GM15510 (cell line): ENCODE results near the gene FOXF2.

Experiments
- POLR2A ChIP-seq: IDR thresholded peaks from 3 replicates; pipeline ENCODE4 v1.6.1; 2011; ENCODE audit warnings: borderline replicate concordance; ENCODE audit not compliant: insufficient read length; ENCODE audit errors: extremely low read depth

Gene FOXF2

DNA sequence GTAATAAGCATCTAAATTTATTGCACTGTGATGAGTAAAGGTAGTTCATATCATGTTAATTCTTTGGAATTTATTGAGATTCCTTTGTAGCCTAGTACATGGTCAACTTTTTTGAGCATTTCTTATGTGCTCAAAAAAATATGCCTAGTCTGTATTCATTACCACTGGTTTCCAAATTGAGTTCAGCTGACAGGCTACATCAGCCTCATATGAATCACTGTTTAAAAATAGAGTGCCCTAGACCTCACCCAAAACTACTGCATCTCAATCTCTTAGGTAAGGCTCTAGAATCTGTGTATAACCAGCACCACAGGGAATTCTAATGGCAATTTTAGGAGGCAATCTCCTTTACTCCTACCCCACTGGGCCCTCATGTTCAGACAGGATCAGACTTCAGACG, 16.7 kb upstream of the FOXF2 start:
- no peak for TF ChIP-seq POLR2A

DNA sequence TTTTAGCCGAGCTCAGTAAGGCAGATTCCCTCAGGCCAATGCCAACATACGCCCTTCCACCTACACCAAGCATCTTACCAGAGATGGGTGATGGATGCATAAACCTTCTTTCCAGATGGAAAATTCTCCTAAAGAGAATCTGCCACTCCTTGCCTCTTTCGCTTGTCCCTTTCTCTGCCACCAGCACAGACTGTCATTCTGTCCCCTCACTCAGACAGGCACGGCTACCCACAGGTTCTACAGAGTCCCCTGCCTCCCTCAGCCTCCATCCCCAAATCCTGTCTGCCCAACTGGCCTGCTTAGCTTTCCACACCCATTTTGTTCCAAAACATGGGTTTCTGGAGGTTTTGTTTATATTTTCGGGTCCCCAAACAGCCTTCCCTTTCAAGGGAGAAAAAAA, 12.7 kb upstream of the FOXF2 start:
- TF ChIP-seq POLR2A = no peak

DNA sequence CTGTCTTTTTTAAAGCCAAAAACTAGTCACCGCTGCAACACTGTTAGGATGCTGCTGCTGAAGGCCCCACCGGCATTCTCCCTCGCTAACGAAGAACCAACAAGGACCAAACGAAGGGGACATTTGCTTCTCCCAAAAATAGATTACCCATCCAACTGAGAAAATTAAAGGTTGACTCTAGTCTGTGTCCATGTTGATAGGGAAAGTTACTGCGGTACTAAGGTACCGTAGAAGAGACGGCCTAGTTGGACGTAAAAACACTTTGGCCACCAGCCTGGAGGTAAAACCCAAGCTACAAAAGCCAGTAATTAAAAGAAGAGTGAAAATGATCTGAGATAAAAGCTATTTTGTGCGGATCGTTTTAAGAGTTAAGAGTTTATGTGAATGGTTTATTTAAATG, 11.8 kb upstream of the FOXF2 start:
- TF ChIP-seq POLR2A = no peak

DNA sequence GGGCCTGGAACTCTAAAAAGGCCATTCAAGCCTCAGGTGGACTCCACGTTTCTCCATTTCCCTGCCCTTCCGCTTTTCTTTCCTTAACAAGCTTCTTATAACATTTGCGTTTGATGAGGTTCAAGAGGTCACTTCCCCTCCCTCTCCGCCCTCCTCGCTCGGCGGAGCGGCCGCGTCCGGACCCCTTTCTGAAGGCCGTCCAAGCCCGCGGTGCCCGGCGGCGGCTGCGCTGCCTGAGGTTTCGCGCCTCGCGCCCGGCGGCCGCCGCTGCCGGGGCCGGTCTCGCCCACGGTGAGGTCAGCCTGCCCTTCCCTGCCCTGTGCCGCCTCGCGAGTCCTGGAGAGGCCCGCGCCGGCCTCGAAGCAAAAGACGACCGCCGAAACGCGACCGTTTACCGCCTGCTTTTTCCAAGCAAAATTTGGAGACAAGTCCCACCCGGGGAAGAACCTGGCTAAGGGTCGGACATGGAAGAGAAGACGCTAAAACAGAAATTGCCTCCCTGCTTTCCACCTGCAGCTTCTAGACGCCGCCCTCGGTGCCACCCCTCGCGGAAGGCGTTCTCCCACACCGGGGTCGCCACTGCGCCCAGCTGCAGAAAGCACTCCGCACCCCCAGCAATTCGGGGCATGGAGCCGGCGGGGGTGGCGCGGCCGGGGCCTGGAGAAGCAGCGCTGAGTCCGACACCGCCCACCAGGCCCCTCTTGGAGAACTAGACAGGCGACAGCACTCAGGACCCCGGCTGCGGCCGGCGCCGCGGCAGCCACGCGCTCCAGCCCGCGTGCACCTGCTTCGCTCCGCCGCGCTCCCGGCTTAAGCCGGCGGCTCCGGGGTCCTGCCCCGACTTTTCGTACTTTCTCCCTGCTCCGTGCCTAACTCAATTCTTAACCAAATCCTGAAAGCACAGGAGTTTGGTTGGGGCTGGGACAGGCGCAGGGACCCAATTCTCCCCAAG, 11.0 kb upstream of the FOXF2 start:
- TF ChIP-seq POLR2A = no peak

DNA sequence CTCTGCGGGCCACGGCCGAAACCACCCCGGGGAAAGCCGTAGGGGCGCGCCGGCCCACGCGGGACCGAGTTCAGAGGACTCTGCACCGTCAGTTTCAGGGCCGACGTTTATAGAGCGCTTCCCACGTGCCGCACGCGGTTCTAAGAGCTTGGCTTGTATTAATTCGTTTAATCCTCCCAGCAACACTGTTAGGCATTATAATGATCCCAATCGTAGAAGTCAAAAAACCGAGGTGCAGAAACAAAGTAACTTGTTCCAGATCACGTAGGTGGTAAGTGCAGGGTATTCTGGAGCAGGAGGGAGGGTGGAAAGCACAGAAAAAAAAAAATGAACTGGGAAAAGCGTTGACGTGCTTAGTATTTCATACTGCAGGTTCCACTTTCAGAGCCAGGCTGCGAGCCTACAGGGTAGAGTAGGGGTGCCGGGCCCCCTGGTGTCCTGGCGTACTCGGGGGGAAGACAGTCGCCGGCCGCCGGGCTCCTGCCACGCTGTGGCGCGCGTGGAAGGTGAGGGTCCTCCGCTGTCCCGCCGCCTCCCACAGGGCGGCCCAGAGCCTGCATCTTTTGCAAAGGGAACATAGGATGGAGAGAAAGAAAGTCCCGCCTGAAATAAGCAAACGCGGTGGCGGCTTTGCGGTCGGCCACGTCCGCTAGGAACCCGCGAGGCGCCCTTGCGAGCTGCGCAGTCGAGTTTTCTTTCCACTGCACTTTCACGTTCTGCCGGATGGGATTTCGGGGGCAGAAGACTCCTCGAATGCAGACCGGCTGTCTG, 10.2 kb upstream of the FOXF2 start:
- no peak for TF ChIP-seq POLR2A

DNA sequence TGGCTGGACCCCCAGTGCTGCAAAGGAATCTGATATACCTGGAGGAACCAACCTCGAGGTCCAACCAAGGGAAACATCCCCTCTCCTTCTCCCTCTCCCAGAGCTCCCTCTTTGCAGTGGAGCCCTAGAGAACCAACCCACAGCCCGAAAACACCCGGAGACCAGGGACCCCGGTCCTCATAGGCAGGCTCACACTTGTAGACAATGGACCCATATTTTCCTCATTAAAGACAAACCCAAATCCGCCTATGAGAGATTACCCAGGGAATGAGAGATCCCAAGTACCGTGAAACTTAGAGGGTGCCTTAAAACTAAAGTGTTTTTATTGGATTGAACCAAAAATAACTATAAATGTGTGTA, 9.6 kb upstream of the FOXF2 start:
- no peak for TF ChIP-seq POLR2A

DNA sequence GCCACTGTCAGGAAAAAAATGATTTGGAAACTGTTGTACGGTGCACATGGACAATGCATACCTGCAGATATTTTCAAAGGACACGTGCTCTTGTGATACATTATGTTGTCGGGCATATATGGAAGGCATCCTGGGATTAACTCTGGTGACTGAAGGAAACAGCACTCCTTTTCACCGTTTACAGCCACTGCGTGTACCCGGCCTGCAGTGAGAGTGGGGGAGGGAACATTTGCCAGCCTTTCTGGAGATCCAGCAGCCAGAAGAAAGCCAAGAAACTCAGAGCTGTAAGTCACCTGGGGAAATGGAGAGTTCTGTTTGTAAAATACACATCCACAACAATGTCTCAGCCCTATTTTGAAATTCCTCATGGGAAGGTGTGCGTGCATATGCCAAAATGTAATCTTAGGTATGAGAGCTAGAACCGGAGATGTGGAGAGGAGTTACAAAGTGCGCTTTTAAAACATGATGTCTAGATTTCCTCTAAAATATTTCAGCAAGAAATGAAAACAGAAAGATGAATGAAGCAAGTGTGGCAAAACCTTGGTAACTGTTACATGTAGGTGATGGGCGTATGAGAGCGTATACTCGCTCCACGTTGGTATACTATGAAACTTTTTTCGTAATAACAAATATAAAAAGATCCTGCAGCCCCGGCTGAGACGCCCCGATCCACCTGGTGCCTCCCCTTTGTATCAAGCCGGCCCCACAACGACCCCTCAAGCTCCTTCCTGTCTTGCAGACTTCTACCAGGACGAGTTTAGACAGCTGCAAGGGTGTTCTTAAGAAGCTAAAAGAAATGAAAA, 8.6 kb upstream of the FOXF2 start:
- TF ChIP-seq POLR2A = no peak

DNA sequence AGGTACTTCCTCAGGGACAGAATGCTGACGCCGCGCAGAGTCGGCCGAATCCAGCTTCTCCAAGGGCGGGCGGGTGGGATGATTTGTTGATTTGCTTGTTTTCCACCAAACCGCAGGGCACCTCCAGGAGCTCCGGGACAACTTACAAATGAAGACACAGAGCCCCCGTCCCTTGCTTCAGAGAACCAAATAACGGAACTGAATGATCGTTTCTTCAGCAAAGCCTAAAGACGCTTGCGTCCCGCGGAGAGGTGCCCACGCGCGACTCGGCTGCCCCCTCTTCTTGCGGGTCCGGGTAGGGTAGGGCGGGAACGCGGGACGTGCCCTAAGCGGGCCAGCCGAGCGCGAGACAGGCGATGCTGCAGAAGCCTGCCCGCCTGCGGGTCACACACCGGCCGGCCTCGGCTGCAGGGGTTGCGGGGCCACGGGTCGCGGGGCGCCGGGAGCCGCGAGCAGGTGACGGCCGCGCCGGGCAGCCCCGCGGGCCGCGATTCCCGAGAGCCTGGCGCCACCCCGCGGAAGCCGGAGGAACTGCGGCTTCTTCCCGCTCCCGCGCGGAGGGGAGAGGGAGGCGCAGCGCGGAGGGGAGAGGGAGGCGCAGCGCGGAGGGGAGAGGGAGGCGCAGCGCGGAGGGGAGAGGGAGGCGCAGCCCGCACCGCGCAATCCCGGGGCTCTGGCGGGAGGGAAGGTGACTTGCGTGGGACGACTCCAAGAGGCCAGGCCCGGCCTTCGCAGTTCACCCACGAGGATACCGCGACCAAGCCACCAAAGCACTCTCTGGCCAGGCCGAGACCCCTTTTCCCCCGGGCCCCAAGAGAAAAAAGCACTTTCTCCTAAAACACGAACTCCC, 7.7 kb upstream of the FOXF2 start:
- TF ChIP-seq POLR2A = no peak

DNA sequence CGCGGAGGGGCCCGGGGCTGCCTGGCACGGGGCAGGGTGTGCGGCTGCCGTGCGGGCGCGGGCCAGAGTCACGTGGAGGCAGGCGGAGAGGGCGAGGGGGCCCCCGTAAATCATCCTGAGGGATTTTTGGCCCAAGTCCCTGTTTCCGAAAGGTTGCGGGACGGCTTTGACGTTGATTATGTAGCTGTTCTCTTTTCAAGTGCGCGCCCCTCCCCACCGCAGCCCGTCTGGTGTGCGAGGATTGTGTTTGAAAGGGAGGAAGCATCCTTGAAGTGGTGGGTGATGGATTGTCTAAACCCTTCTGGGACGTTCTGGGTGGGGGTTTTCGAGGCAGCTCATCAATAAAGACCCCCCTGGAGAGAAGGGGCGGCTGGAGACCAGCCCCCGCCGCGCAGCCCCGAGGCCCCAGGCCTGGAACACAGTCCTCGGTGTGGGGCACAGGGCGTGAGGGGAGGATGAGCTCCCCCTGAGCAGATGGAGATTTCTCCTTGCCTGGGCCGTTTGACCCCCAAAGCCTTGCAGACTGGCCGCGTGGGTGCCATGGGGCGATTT, 7.0 kb upstream of the FOXF2 start:
- TF ChIP-seq POLR2A = no peak

DNA sequence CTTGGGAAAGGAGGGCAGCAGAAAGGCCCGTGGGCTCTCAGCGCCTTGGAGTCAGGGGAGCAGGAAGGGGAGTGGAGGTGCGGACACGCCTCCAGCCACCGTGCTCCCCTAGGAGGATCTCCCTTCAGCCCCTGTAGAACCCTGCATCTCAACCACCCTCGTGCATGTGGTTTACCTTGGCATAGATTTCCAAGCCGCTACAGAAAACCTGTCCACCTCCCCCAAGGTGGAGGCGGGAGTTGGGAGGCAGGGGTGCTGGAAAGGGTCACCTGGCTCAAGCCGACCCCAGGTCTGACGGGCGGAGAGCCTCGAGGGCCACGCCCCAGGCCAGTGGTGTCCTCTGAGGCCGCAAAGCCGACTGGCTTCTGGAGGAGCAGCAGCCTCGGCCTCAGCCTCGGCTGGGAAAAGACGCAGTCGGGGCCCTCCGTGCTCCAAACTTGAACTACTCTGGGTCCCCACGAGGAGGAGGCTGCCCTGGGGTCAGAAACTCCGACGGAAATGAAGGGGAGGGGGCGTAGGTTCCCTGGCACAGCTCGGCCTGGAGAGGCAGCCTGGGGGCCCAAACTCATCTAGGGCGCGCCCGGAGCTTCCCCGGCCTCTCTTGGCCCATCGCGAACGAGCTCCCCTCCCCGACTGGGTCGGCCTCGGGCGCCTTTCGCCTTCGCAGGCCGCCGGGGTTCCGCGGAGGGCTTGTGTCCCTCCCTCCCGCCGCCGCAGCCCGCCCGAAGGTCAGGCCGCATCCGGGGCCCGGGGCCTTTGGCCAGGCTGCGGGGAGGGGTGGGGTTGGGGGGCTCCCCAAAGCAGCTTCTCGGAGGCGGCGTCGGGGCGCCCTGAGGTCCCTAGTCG, 6.3 kb upstream of the FOXF2 start:
- no peak for TF ChIP-seq POLR2A

DNA sequence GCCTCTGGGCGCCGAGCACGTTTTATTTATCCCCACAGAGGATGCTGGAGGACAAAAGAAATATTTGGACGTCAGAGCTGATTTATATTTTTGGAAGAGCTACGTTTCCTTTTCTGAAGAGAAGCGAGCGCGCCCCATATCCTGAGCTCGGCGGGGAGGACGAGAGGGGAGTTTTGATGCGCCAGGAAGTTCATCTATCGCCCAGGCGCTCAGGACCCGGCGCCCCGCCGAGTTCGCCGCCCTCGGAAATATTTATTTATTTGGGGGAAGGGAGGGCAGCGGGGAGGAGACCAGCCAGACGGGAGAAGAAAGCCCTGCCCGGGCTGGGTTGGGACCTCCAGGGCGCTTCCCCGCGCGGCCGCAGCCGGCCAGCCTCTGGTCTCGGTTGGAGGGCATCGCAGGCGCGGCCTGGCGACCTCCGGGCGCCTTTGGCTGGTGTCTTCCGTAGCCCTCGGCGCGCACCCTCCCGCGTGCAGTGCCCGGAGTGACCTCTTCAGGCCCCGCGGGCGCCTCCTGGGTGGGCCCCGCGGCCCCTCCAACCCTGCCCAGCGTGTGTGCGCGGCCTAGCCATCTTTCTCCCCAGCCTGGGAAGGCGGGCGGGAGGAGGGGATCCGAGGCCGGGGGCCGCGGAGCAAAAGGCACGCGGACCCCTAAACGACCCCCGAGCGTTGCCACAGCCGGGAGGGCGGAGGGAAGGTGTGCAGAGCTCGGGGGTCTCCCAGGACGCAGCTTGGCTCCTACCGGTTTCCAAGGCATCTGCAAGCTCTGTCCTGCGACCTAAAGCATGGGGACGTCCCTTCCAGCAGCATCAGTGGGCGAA, 5.4 kb upstream of the FOXF2 start:
- no peak for TF ChIP-seq POLR2A

DNA sequence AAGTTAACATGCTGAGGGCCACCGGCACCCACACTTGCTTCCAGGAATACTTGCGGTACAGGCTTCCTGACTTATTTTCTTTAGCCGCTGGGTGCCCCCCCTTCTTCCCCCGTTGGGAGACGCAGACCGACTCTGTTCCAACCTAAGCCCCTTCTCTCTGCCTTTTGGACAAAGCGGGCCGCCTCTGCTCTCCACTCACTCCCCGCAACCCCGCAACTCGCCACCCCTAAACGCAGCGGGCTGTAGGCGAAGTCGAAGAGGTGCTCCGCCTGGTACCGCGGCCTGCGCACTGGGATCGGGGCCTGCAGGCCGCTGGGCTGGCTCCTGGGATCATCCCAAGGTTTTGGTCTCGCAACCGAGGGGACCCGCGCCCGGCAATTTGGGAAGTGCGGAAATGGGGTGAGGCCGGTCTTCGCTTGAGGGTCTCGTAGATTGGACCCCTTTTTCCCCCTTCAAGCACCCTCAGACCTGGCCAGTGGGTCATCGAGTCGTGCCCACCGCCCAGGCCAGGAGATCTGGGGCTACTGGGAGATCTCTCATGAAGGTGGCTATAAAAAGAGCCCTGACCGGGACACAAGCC, 4.7 kb upstream of the FOXF2 start:
- no peak for TF ChIP-seq POLR2A
